Fibroblast of lung (primary cell): ENCODE measurements around the gene FBXL13.

ENCODE experiments used
- EZH2 ChIP-seq: IDR thresholded peaks from 2 replicates; pipeline ENCODE4 v1.5.1; 2012; ENCODE audit warnings: low read length, control low read depth, mild to moderate bottlenecking; ENCODE audit errors: missing control alignments
- TF ChIP-seq, protein P1 (sequence below), 2 donors: IDR thresholded peaks in 1 of 2; conservative IDR thresholded peaks in 1 of 2; 1 replicate in 1 of 2; 2 replicates in 1 of 2; pipeline ENCODE4 v1.5.1; 2011 to 2012; ENCODE audit warnings: low read length in 2 of 2, control low read depth in 1 of 2, inconsistent platforms in 1 of 2, low read depth in 1 of 2, mild to moderate bottlenecking in 1 of 2

DNA sequence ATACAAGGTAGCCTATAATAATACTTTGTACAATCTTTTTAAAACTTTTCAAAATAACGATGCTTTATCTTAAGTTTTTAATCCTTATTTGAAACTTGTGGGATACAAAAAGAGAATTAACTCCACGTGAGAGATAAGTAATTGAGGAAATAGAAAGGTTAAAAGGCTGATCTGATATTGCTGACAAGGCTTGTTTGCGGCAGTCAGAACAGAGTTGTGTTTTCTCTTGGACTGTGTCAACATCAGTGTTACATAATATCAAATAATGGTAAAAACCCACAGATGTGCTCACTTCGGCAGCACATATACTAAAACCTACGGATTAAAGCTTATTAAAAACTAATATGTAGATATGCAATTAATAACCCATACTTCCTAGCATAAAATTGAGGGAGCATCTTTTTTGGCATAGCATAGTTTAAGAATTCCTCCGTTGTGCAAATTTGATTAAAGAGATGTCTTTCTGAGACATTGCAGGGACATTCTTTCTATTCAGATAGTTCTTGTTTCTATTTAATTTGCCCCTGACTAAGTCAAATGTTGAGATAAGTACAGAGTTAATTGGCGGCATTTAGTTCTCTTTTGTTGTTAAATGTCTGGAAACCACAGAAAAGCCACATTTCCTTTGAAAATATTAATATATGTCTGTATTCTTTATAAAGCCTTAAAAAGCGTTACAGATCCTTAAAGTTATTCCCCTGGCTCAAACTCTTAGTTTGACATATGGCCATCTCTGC is 262.5 kb downstream of the FBXL13 start:
- TF ChIP-seq, protein P1, sequence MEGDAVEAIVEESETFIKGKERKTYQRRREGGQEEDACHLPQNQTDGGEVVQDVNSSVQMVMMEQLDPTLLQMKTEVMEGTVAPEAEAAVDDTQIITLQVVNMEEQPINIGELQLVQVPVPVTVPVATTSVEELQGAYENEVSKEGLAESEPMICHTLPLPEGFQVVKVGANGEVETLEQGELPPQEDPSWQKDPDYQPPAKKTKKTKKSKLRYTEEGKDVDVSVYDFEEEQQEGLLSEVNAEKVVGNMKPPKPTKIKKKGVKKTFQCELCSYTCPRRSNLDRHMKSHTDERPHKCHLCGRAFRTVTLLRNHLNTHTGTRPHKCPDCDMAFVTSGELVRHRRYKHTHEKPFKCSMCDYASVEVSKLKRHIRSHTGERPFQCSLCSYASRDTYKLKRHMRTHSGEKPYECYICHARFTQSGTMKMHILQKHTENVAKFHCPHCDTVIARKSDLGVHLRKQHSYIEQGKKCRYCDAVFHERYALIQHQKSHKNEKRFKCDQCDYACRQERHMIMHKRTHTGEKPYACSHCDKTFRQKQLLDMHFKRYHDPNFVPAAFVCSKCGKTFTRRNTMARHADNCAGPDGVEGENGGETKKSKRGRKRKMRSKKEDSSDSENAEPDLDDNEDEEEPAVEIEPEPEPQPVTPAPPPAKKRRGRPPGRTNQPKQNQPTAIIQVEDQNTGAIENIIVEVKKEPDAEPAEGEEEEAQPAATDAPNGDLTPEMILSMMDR (conservative IDR thresholded peaks at IDR 0.05 in 1 of 2, IDR thresholded peaks at IDR 0.05 in 1 of 2; ENCODE audit: low read depth in 1 of 2, low read length in 2 of 2): no peak
- no peak for TF ChIP-seq EZH2
